H9 (cell line): ENCODE data around the gene GRB2. TPM values are rescaled to one million over a fixed set of nuclear protein-coding genes. Genes with fewer than 3 reads are reported as not detected.
"Not testable (repeated sequence)": the region's sequence is repeated elsewhere in the genome, so short reads cannot be mapped to it uniquely, and the experiment has no call there.

Source experiments
- DNase-seq: peaks from one replicate; pipeline ENCODE4 v3.0.0-alpha.2; 2017
- H2AFZ ChIP-seq: one replicate; pipeline ENCODE4 v1.6.1; 2013; ENCODE audit warnings: mild to moderate bottlenecking, low read length, control low read depth, moderate library complexity
- H2AK5ac ChIP-seq: 2 replicates; pipeline ENCODE4 v1.6.1; 2013; ENCODE audit warnings: low read length, control low read depth, mixed read lengths; ENCODE audit not compliant: insufficient read length
- H2BK120ac ChIP-seq: one replicate; pipeline ENCODE4 v1.6.1; 2013; ENCODE audit warnings: low read depth, mild to moderate bottlenecking, low read length, control low read depth, inconsistent platforms; ENCODE audit not compliant: poor library complexity, severe bottlenecking
- H2BK12ac ChIP-seq: 2 replicates; pipeline ENCODE4 v1.6.1; 2013; ENCODE audit warnings: low read length, control low read depth, mixed read lengths, low read depth; ENCODE audit not compliant: insufficient read length
- H2BK15ac ChIP-seq: 2 replicates; pipeline ENCODE4 v1.6.1; 2013; ENCODE audit warnings: low read depth, low read length, control low read depth
- H2BK20ac ChIP-seq: one replicate; pipeline ENCODE4 v1.6.1; 2013; ENCODE audit warnings: low read depth, mild to moderate bottlenecking, low read length, control low read depth, inconsistent platforms; ENCODE audit not compliant: poor library complexity, severe bottlenecking
- H2BK5ac ChIP-seq: 2 replicates; pipeline ENCODE4 v1.6.1; 2013; ENCODE audit warnings: low read length, control low read depth, mixed read lengths; ENCODE audit not compliant: insufficient read length
- H3K14ac ChIP-seq: 2 replicates; pipeline ENCODE4 v1.6.1; 2013; ENCODE audit warnings: low read length, control low read depth; ENCODE audit not compliant: insufficient read depth
- H3K18ac ChIP-seq: 2 replicates; pipeline ENCODE4 v1.6.1; 2013; ENCODE audit warnings: low read depth, mild to moderate bottlenecking, mixed read lengths, low read length, control low read depth; ENCODE audit not compliant: insufficient read length
- H3K23ac ChIP-seq: 2 replicates; pipeline ENCODE4 v1.6.1; 2013; ENCODE audit warnings: low read length, control low read depth, mixed read lengths, low read depth; ENCODE audit not compliant: insufficient read length
- H3K23me2 ChIP-seq: 2 replicates; pipeline ENCODE4 v1.6.1; 2013; ENCODE audit warnings: low read depth, mild to moderate bottlenecking, mixed read lengths, low read length, control low read depth; ENCODE audit not compliant: insufficient read length, poor library complexity, severe bottlenecking
- H3K27ac ChIP-seq: 2 replicates; pipeline ENCODE4 v1.5.1; 2013; ENCODE audit warnings: low read length, control low read depth, mixed read lengths, low read depth; ENCODE audit not compliant: insufficient read length
- H3K27me3 ChIP-seq: 2 replicates; pipeline ENCODE4 v1.6.1; 2013; ENCODE audit warnings: low read length, control low read depth, inconsistent platforms; ENCODE audit not compliant: insufficient read depth
- H3K4ac ChIP-seq: 2 replicates; pipeline ENCODE4 v1.6.1; 2013; ENCODE audit warnings: low read depth, mild to moderate bottlenecking, control low read depth, inconsistent platforms, low read length, moderate library complexity
- H3K4me1 ChIP-seq: 2 replicates; pipeline ENCODE4 v1.6.1; 2013; ENCODE audit warnings: low read length, control low read depth, inconsistent platforms; ENCODE audit not compliant: insufficient read depth
- H3K4me2 ChIP-seq: 2 replicates; pipeline ENCODE4 v1.6.1; 2013; ENCODE audit warnings: low read length, control low read depth, mixed read lengths; ENCODE audit not compliant: insufficient read length, insufficient read depth
- H3K56ac ChIP-seq: 2 replicates; pipeline ENCODE4 v1.6.1; 2013; ENCODE audit warnings: low read depth, mild to moderate bottlenecking, mixed read lengths, low read length, control low read depth; ENCODE audit not compliant: insufficient read length
- H3K79me1 ChIP-seq: 2 replicates; pipeline ENCODE4 v1.6.1; 2013; ENCODE audit warnings: low read depth, mild to moderate bottlenecking, moderate library complexity, low read length, control low read depth, inconsistent platforms; ENCODE audit not compliant: insufficient read depth, poor library complexity, severe bottlenecking
- H3K79me2 ChIP-seq: 2 replicates; pipeline ENCODE4 v1.6.1; 2013; ENCODE audit warnings: low read length, control low read depth, inconsistent platforms; ENCODE audit not compliant: insufficient read depth
- H3K9ac ChIP-seq: 2 replicates; pipeline ENCODE4 v1.6.1; 2013; ENCODE audit warnings: low read length, control low read depth, mixed read lengths; ENCODE audit not compliant: insufficient read length; ENCODE audit errors: extremely low read depth
- H3K9me3 ChIP-seq: one replicate; pipeline ENCODE4 v1.6.1; 2013; ENCODE audit warnings: low read depth, low read length, inconsistent platforms; ENCODE audit not compliant: control insufficient read depth
- H3T11ph ChIP-seq: one replicate; pipeline ENCODE4 v1.6.1; 2013; ENCODE audit warnings: mild to moderate bottlenecking, low read length, control low read depth, inconsistent platforms
- H4K20me1 ChIP-seq: one replicate; pipeline ENCODE4 v1.6.1; 2013; ENCODE audit not compliant: control insufficient read depth, insufficient read length, insufficient read depth
- H4K5ac ChIP-seq: 2 replicates; pipeline ENCODE4 v1.6.1; 2013; ENCODE audit warnings: low read depth, mild to moderate bottlenecking, mixed read lengths, low read length, control low read depth; ENCODE audit not compliant: insufficient read length
- H4K8ac ChIP-seq: replicated peaks from 2 replicates; pipeline ENCODE4 v1.6.1; 2013; ENCODE audit warnings: low read length, control low read depth, mixed read lengths, low read depth; ENCODE audit not compliant: insufficient read length
- H4K91ac ChIP-seq: 2 replicates; pipeline ENCODE4 v1.6.1; 2013; ENCODE audit warnings: low read depth, mild to moderate bottlenecking, moderate library complexity, mixed read lengths, low read length, control low read depth; ENCODE audit not compliant: insufficient read length
- H3K27ac Mint-ChIP-seq, 3 experiments: 2 replicates in 2 of 3; 3 replicates in 1 of 3; pipeline ENCODE4 v1.8.0; 2020 to 2021; ENCODE audit warnings: mixed read lengths in 3 of 3, mild to moderate bottlenecking in 1 of 3, moderate library complexity in 1 of 3
- H3K27me3 Mint-ChIP-seq: 2 replicates; pipeline ENCODE4 v1.8.0; 2021; ENCODE audit warnings: low read depth, mild to moderate bottlenecking, moderate library complexity, mixed read lengths
- H3K36me3 Mint-ChIP-seq, 3 experiments: 2 replicates in 2 of 3; 3 replicates in 1 of 3; pipeline ENCODE4 v1.8.0; 2020 to 2021; ENCODE audit warnings: low read depth in 3 of 3, mixed read lengths in 3 of 3; ENCODE audit not compliant: insufficient read depth in 1 of 3
- H3K4me1 Mint-ChIP-seq, 2 experiments: 2 replicates each; pipeline ENCODE4 v1.8.0; 2020; ENCODE audit warnings: mixed read lengths in 2 of 2
- H3K4me3 Mint-ChIP-seq, 2 experiments: 2 replicates in 1 of 2; 3 replicates in 1 of 2; pipeline ENCODE4 v1.8.0; 2020 to 2021; ENCODE audit warnings: mild to moderate bottlenecking in 2 of 2, mixed read lengths in 2 of 2, moderate library complexity in 1 of 2
- H3K9me3 Mint-ChIP-seq, 2 experiments: 2 replicates in 1 of 2; 3 replicates in 1 of 2; pipeline ENCODE4 v1.8.0; 2020; ENCODE audit warnings: mild to moderate bottlenecking in 2 of 2, mixed read lengths in 2 of 2, moderate library complexity in 1 of 2
- WGBS: extraction: QIAGEN DNeasy Blood & Tissue Kit; methylation state at CpG from one replicate; pipeline ENCODE4 v1.1.7; 2013; ENCODE audit warnings: missing lambda C conversion rate, low lambda C conversion rate, mixed read lengths; ENCODE audit not compliant: insufficient read length; ENCODE audit errors: extremely low coverage; 5-methylcytosine and 5-hydroxymethylcytosine counted together
- total RNA-seq: library from RNA; stranded (reverse); gene quantifications from 2 replicates; pipeline ENCODE4 v1.2.1, GENCODE V29; 2021
- TF ChIP-seq, protein P1 (sequence below): fragments of 200-600 bp; sonication (generic); conservative IDR thresholded peaks from 3 replicates; pipeline ENCODE4 v1.8.0; 2021; ENCODE audit warnings: antibody characterized with exemption, mild to moderate bottlenecking

The GRB2 gene
- total RNA-seq, 1 experiment from 2014 or later, result 91.7 TPM

DNA sequence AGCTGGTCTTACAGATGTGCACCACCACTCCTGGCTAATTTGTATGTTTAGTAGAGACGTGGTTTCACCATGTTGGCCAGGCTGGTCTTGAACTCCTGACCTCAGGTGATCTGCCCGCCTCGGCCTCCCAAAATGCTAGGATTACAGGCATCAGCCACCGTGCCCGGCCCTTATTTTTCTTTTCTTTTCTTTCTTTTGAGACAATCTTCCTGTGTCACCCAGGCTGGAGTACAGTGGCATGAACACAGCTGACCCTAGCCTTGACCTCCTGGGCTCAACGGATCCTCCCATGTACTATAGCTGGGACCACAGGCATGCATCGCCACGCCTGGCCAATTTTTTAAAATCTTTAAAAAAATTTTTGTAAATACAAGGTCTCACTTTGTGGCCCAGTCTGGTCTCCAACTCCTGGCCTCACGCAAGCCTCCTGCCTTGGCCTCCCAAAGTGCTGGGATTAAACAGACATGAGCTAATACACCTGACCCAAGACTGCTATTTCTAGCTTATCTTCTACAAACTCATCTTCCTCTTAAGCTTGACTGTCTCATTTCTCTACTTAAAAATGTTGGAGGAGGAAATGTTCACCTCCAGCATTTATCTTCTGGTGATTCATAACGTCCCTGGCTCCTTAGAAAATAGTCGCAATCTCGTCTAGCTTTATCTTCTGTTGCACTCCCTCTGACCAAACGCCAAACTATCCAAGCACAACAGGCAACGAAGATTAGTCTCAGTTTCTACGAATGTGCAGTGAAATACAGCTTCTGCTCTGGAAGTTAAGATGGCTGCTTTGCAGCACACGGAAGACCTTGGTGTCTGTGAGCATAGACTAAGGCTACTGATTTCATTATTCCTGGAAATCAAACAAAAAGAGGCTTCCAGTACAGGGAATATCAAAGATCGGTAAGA, 42.7 kb upstream of the GRB2 start:
- Mint-ChIP-seq H3K27ac (no peak overlapping the region), H3K4me3 (no peak overlapping the region), H3K4me1 (peaks cover 2 to 3% of the 10 kb centered on the region in 2 experiments; a peak in 1 of 4 replicates), H3K36me3 (no peaks in the 10 kb centered on the region), H3K9me3 (no peaks in the 10 kb centered on the region), H3K27me3 (no peaks in the 10 kb centered on the region; the same call in 1 of the 2 replicates)
- no peak overlapping the region for H3T11ph ChIP-seq
- no peak overlapping the region for H3K9ac ChIP-seq
- no peak overlapping the region for H3K4me2 ChIP-seq
- no peaks in the 10 kb centered on the region for H3K23me2 ChIP-seq
- H3K56ac ChIP-seq, result no peak overlapping the region
- no peak overlapping the region for H3K18ac ChIP-seq
- no peak overlapping the region for H2BK12ac ChIP-seq
- H2BK20ac ChIP-seq, result no peak overlapping the region
- H3K79me2 ChIP-seq, result no peaks in the 10 kb centered on the region
- no CpG with 5 or more reads among the region's 17 CpGs for WGBS
- no peak overlapping the region for H4K91ac ChIP-seq
- H3K27me3 ChIP-seq, result no peaks in the 10 kb centered on the region
- H3K14ac ChIP-seq, result no peak overlapping the region
- no peak for DNase-seq
- H3K9me3 ChIP-seq, result no peaks in the 10 kb centered on the region
- H3K79me1 ChIP-seq, result no peaks in the 10 kb centered on the region
- no peaks in the 10 kb centered on the region for H4K20me1 ChIP-seq
- no peak overlapping the region for H2BK5ac ChIP-seq
- H3K27ac ChIP-seq, result no peak overlapping the region
- no peak overlapping the region for H3K23ac ChIP-seq
- H4K8ac ChIP-seq, result no peak overlapping the region
- TF ChIP-seq, protein P1, sequence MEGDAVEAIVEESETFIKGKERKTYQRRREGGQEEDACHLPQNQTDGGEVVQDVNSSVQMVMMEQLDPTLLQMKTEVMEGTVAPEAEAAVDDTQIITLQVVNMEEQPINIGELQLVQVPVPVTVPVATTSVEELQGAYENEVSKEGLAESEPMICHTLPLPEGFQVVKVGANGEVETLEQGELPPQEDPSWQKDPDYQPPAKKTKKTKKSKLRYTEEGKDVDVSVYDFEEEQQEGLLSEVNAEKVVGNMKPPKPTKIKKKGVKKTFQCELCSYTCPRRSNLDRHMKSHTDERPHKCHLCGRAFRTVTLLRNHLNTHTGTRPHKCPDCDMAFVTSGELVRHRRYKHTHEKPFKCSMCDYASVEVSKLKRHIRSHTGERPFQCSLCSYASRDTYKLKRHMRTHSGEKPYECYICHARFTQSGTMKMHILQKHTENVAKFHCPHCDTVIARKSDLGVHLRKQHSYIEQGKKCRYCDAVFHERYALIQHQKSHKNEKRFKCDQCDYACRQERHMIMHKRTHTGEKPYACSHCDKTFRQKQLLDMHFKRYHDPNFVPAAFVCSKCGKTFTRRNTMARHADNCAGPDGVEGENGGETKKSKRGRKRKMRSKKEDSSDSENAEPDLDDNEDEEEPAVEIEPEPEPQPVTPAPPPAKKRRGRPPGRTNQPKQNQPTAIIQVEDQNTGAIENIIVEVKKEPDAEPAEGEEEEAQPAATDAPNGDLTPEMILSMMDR, result no peak
- H2AK5ac ChIP-seq, result no peak overlapping the region
- H2BK15ac ChIP-seq, result no peak overlapping the region
- no peak overlapping the region for H4K5ac ChIP-seq
- no peak overlapping the region for H2AFZ ChIP-seq
- H2BK120ac ChIP-seq, result no peak overlapping the region
- H3K4ac ChIP-seq, result no peak overlapping the region
- no peaks in the 10 kb centered on the region for H3K4me1 ChIP-seq

DNA sequence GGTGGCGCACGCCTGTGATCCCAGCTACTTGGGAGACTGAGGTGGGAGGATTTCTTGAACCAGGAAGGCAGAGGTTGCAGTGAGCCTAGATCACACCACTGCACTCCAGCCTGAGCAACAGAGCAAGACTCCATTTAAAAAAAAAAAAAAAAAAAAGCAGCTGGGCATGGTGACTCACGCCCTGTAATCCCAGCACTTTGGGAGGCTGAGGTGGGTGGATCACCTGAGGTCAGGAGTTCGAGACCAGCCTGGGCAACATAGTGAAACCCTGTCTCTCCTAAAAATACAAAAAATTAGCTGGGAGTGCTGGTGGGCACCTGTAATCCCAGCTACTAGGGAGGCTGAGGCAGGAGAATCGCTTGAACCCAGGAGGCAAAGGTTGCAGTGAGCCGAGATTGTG, 40.4 kb upstream of the GRB2 start:
- not testable (repeated sequence) for H4K8ac ChIP-seq, H3K36me3 Mint-ChIP-seq, H3K23ac ChIP-seq, H2BK120ac ChIP-seq, H3K27me3 ChIP-seq, H2BK5ac ChIP-seq, H4K20me1 ChIP-seq, H3K4me2 ChIP-seq, H3K9ac ChIP-seq, H2AFZ ChIP-seq, H4K91ac ChIP-seq, H2BK15ac ChIP-seq, H3K79me1 ChIP-seq, H3K4me3 Mint-ChIP-seq, DNase-seq, H2AK5ac ChIP-seq, H2BK12ac ChIP-seq, H3K14ac ChIP-seq, H3K27me3 Mint-ChIP-seq, H3K9me3 ChIP-seq, H3K9me3 Mint-ChIP-seq, H3K79me2 ChIP-seq, H3K23me2 ChIP-seq, H3K4ac ChIP-seq, H3K4me1 Mint-ChIP-seq, H4K5ac ChIP-seq, H3K4me1 ChIP-seq, H3K56ac ChIP-seq, H3K27ac ChIP-seq, H3T11ph ChIP-seq, H3K18ac ChIP-seq, H3K27ac Mint-ChIP-seq, H2BK20ac ChIP-seq
- WGBS, result no CpG with 5 or more reads among the region's 6 CpGs
